Liver (tissue), 9 donors: ENCODE measurements around the gene CRK. TPM values are rescaled to one million over a fixed set of nuclear protein-coding genes. Genes with fewer than 3 reads are reported as not detected.

Experiments
- DNase-seq: peaks from one replicate; pipeline ENCODE4 v3.0.0-alpha.2; 2017; ENCODE audit warnings: low spot score
- H3K27ac ChIP-seq, 2 donors: one replicate each; pipeline ENCODE4 v1.7.0; 2013; ENCODE audit warnings: inconsistent platforms in 2 of 2, low read length in 2 of 2, control low read depth in 1 of 2, low read depth in 1 of 2, mild to moderate bottlenecking in 1 of 2
- H3K27me3 ChIP-seq, 4 donors: one replicate each; pipeline versions ENCODE4 v1.6.1 to v1.7.0; 2013; ENCODE audit warnings: low read length in 3 of 4, inconsistent platforms in 1 of 4, mild to moderate bottlenecking in 1 of 4, moderate library complexity in 1 of 4; ENCODE audit not compliant: control insufficient read depth in 4 of 4, insufficient read depth in 4 of 4
- H3K36me3 ChIP-seq, 4 donors: one replicate each; pipeline versions ENCODE4 v1.6.1 to v1.7.0; 2013; ENCODE audit warnings: low read length in 3 of 4, mild to moderate bottlenecking in 3 of 4, low read depth in 1 of 4, moderate library complexity in 1 of 4; ENCODE audit not compliant: control insufficient read depth in 4 of 4, insufficient read depth in 3 of 4
- H3K4me1 ChIP-seq, 4 donors: one replicate each; pipeline versions ENCODE4 v1.6.1 to v1.7.0; 2013; ENCODE audit warnings: low read length in 3 of 4, mild to moderate bottlenecking in 3 of 4, moderate library complexity in 1 of 4; ENCODE audit not compliant: control insufficient read depth in 4 of 4, insufficient read depth in 4 of 4
- H3K4me3 ChIP-seq, 3 donors: one replicate each; pipeline versions ENCODE4 v1.6.1 to v1.7.0; 2013; ENCODE audit warnings: low read length in 3 of 3, control low read depth in 1 of 3, low read depth in 1 of 3, mild to moderate bottlenecking in 1 of 3
- H3K9ac ChIP-seq, 2 donors: one replicate each; pipeline ENCODE4 v1.7.0; 2013; ENCODE audit warnings: low read length in 2 of 2, mild to moderate bottlenecking in 2 of 2, moderate library complexity in 2 of 2, control low read depth in 1 of 2, low read depth in 1 of 2
- H3K9me3 ChIP-seq, 4 donors: one replicate each; pipeline versions ENCODE4 v1.6.1 to v1.7.0; 2013; ENCODE audit warnings: low read length in 3 of 4; ENCODE audit not compliant: control insufficient read depth in 4 of 4
- CTCF ChIP-seq: fragments of 150-350 bp; IDR thresholded peaks from 2 replicates; pipeline ENCODE4 v1.5.1; 2017; ENCODE audit warnings: improper control_type of control experiment, low read depth, low read length; ENCODE audit not compliant: missing input control
- EGR1 ChIP-seq, 2 donors: IDR thresholded peaks; 2 replicates each; pipeline ENCODE4 v1.6.1; 2016 to 2018; ENCODE audit warnings: antibody characterized with exemption in 2 of 2, low read depth in 2 of 2
- FOXA1 ChIP-seq: IDR thresholded peaks from 2 replicates; pipeline ENCODE4 v1.6.1; 2016; ENCODE audit warnings: antibody characterized with exemption
- FOXA2 ChIP-seq: IDR thresholded peaks from 2 replicates; pipeline ENCODE4 v1.6.1; 2016; ENCODE audit warnings: antibody characterized with exemption
- GABPA ChIP-seq, 2 donors: IDR thresholded peaks in 1 of 2; conservative IDR thresholded peaks in 1 of 2; 2 replicates each; pipeline ENCODE4 v1.6.1; 2016; ENCODE audit warnings: antibody characterized with exemption in 2 of 2, mild to moderate bottlenecking in 1 of 2, moderate library complexity in 1 of 2
- HNF4A ChIP-seq, 2 donors: conservative IDR thresholded peaks; 2 replicates each; pipeline ENCODE4 v1.6.1; 2016; ENCODE audit warnings: antibody characterized with exemption in 2 of 2, mild to moderate bottlenecking in 2 of 2
- HNF4G ChIP-seq: IDR thresholded peaks from 2 replicates; pipeline ENCODE4 v1.6.1; 2016; ENCODE audit warnings: antibody characterized with exemption
- NR2F2 ChIP-seq: IDR thresholded peaks from 2 replicates; pipeline ENCODE4 v1.6.1; 2016; ENCODE audit warnings: antibody characterized with exemption
- RAD21 ChIP-seq, 2 donors: IDR thresholded peaks; 2 replicates each; pipeline ENCODE4 v1.6.1; 2016; ENCODE audit warnings: antibody characterized with exemption in 2 of 2, mild to moderate bottlenecking in 2 of 2
- REST ChIP-seq: IDR thresholded peaks from 2 replicates; pipeline ENCODE4 v1.6.1; 2016; ENCODE audit warnings: antibody characterized with exemption, mild to moderate bottlenecking
- RXRA ChIP-seq, 2 donors: IDR thresholded peaks; 2 replicates each; pipeline ENCODE4 v1.6.1; 2017 to 2018; ENCODE audit warnings: antibody characterized with exemption in 2 of 2, mild to moderate bottlenecking in 1 of 2
- SP1 ChIP-seq: IDR thresholded peaks from 2 replicates; pipeline ENCODE4 v1.6.1; 2018; ENCODE audit warnings: antibody characterized with exemption, mild to moderate bottlenecking
- TAF1 ChIP-seq: conservative IDR thresholded peaks from 2 replicates; pipeline ENCODE4 v1.6.1; 2016; ENCODE audit warnings: antibody characterized with exemption, mild to moderate bottlenecking
- YY1 ChIP-seq: IDR thresholded peaks from 2 replicates; pipeline ENCODE4 v1.6.1; 2016; ENCODE audit warnings: antibody characterized with exemption, mild to moderate bottlenecking
- WGBS: extraction: QIAGEN DNeasy Blood & Tissue Kit; methylation state at CpG from one replicate; pipeline ENCODE4 v1.1.7; 2013; 5-methylcytosine and 5-hydroxymethylcytosine counted together
- polyA plus RNA-seq, 2 donors: library from polyadenylated mRNA; stranded (reverse) in 1 of 2; unstranded in 1 of 2; fragments of 200-250 nt in 1 of 2; fragments of >200 nt in 1 of 2; fragmentation: Nextera tagmentation in 1 of 2; extraction: Ambion mirVana in 1 of 2; gene quantifications; one replicate each; pipeline versions ENCODE4 v1.2.1 to v1.2.3, GENCODE V29; 2013 to 2015
- total RNA-seq, 2 donors: library from RNA; depleted of rRNA; stranded (reverse); fragments of >200 nt; gene quantifications; one replicate each; pipeline ENCODE4 v1.2.3, GENCODE V29; 2014
- TF ChIP-seq, protein P1 (sequence below): IDR thresholded peaks from 2 replicates; pipeline ENCODE4 v1.6.1; 2016; ENCODE audit warnings: antibody characterized with exemption
- donor health status: healthy.
- donor health status: healthy.
- donor health status: healthy.
- donor health status: healthy.
- donor health status: healthy.

Gene CRK
- total and polyA plus RNA-seq, 4 donors: 29.5 to 69.9 (median 34.8) TPM

GRCh38 chr17:1471490-1471889, 15.5 kb upstream of the CRK start:
- Histone ChIP-seq H3K27me3 (no peaks in the 10 kb centered on the region), H3K27ac (no peak overlapping the region), H3K4me1 (peaks cover 11 to 16% (median 15%) of the 10 kb centered on the region in 4 donors), H3K9me3 (no peaks in the 10 kb centered on the region), H3K9ac (no peak overlapping the region), H3K36me3 (peaks cover 0 to 14% (median 6%) of the 10 kb centered on the region in 4 donors), H3K4me3 (no peak overlapping the region)
- TF ChIP-seq HNF4G (no peak), CTCF (no peak), REST (no peak), NR2F2 (no peak), FOXA1 (no peak)
- no peak for DNase-seq
- 95% methylated on average over 15 of the region's 15 CpGs for WGBS

GRCh38 chr17:1470755-1471462, 14.9 kb upstream of the CRK start:
- TF ChIP-seq HNF4A (conservative IDR thresholded peaks at IDR 0.05) (no peak), SP1 (no peak), NR2F2 (no peak), YY1 (no peak), EGR1 (IDR thresholded peaks at IDR 0.05; ENCODE audit: low read depth in 2 of 2) (no peak), FOXA2 (no peak), RXRA (IDR thresholded peaks at IDR 0.05) (no peak), RAD21 (IDR thresholded peaks at IDR 0.05) (no peak), FOXA1 (no peak), TAF1 (no peak), GABPA (IDR thresholded peaks at IDR 0.05 in 1 of 2, conservative IDR thresholded peaks at IDR 0.05 in 1 of 2) (no peak), HNF4G (no peak)
- TF ChIP-seq, protein P1, sequence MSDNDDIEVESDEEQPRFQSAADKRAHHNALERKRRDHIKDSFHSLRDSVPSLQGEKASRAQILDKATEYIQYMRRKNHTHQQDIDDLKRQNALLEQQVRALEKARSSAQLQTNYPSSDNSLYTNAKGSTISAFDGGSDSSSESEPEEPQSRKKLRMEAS: no peak
- no peak overlapping the region for H3K27ac ChIP-seq
- H3K27me3 ChIP-seq: no peaks in the 10 kb centered on the region
- 92% methylated on average over 25 of the region's 25 CpGs for WGBS
- no peak for DNase-seq
- no peaks in the 10 kb centered on the region for H3K9me3 ChIP-seq
- peaks cover 0 to 14% (median 6%) of the 10 kb centered on the region in 4 donors for H3K36me3 ChIP-seq
- H3K4me3 ChIP-seq: no peak overlapping the region
- H3K9ac ChIP-seq: no peak overlapping the region
- peaks cover 11 to 16% (median 15%) of the 10 kb centered on the region in 4 donors for H3K4me1 ChIP-seq
